HG03521 (cell line): ENCODE results near the gene RGL3.
"Not testable (repeated sequence)": the region's sequence is repeated elsewhere in the genome, so short reads cannot be mapped to it uniquely, and the experiment has no call there.

Source experiments
- ATAC-seq: cut with Tn5 transposase; IDR thresholded peaks from one replicate; pipeline ENCODE4 v1.9.1; 2021; ENCODE audit warnings: mild to moderate bottlenecking, moderate library complexity; ENCODE audit not compliant: unreplicated experiment

Gene RGL3

GRCh38 chr19:11384778-11385129 is 34.4 kb downstream of the RGL3 start:
- no peak for ATAC-seq

GRCh38 chr19:11383706-11384048 is 35.4 kb downstream of the RGL3 start:
- no peak for ATAC-seq

- ATAC-seq: no peak
Observed at GRCh38 chr19:11382898-11383705, 36.0 kb downstream of the RGL3 start.

GRCh38 chr19:11380653-11381537 is 38.2 kb downstream of the RGL3 start:
- peak; percentile 75 for ATAC-seq

- ATAC-seq: no peak
Observed at GRCh38 chr19:11379857-11380350, 39.2 kb downstream of the RGL3 start.

- ATAC-seq: not testable (repeated sequence)
Observed at GRCh38 chr19:11379269-11379845, 39.8 kb downstream of the RGL3 start.

- ATAC-seq: no peak
Observed at GRCh38 chr19:11378319-11379189, 40.6 kb downstream of the RGL3 start.

GRCh38 chr19:11377756-11378155 is 41.4 kb downstream of the RGL3 start:
- ATAC-seq: no peak

GRCh38 chr19:11377237-11377636 is 41.9 kb downstream of the RGL3 start:
- no peak for ATAC-seq

GRCh38 chr19:11375143-11375948 is 43.8 kb downstream of the RGL3 start:
- ATAC-seq: no peak

GRCh38 chr19:11374433-11375142 is 44.5 kb downstream of the RGL3 start, which contains the start of gene SWSAP1:
Gene SWSAP1, plus strand, starts transcription at chr19:11374666. Its CDS starts 15 bp downstream, at chr19:11374681.
- ATAC-seq: peak; percentile 86

- no peak for ATAC-seq
Observed at GRCh38 chr19:11373885-11374432, 45.2 kb downstream of the RGL3 start.

- no peak for ATAC-seq
Observed at GRCh38 chr19:11373166-11373884, 45.8 kb downstream of the RGL3 start.

- ATAC-seq: no peak
Observed at GRCh38 chr19:11370744-11371143, 48.4 kb downstream of the RGL3 start.

- no peak for ATAC-seq
Observed at GRCh38 chr19:11367528-11367927, 51.6 kb downstream of the RGL3 start.

- no peak for ATAC-seq
Observed at GRCh38 chr19:11365557-11366117, 53.5 kb downstream of the RGL3 start.

- no peak for ATAC-seq
Observed at GRCh38 chr19:11364935-11365334, 54.2 kb downstream of the RGL3 start.
